SK-N-SH treated with all-trans-retinoic acid at 6 μM for 48 hours (cell line): ENCODE results near the gene AMH.

Source experiments
- ATAC-seq: fragments of 200-7000 bp; cut with Tn5 transposase; 3 replicates; pipeline ENCODE4 v1.9.1; 2020; ENCODE audit warnings: mild to moderate bottlenecking, moderate library complexity
- CREB5 ChIP-seq: fragments of 250-450 bp; sonication (Bioruptor Pico); IDR thresholded peaks from 2 replicates; pipeline ENCODE4 v1.5.1; 2020; ENCODE audit warnings: low read depth, mild to moderate bottlenecking, moderate library complexity
- CSDC2 ChIP-seq: fragments of 250-450 bp; sonication (Bioruptor Pico); IDR thresholded peaks from 2 replicates; pipeline ENCODE4 v1.5.0; 2020; ENCODE audit warnings: mild to moderate bottlenecking, moderate library complexity
- CSRNP3 ChIP-seq: fragments of 250-450 bp; sonication (Bioruptor Pico); IDR thresholded peaks from 2 replicates; pipeline ENCODE4 v1.5.1; 2021; ENCODE audit warnings: mild to moderate bottlenecking, moderate library complexity
- ESRRG ChIP-seq: fragments of 250-450 bp; sonication (Bioruptor Pico); IDR thresholded peaks from 2 replicates; pipeline ENCODE4 v1.6.1; 2021; ENCODE audit warnings: mild to moderate bottlenecking
- GLIS3 ChIP-seq: fragments of 250-450 bp; sonication (Bioruptor Pico); IDR thresholded peaks from 2 replicates; pipeline ENCODE4 v1.5.0; 2020; ENCODE audit warnings: mild to moderate bottlenecking, moderate library complexity
- ISL1 ChIP-seq: fragments of 250-450 bp; sonication (Bioruptor Pico); IDR thresholded peaks from 2 replicates; pipeline ENCODE4 v2.1.2; 2022; ENCODE audit warnings: mild to moderate bottlenecking, moderate library complexity
- PATZ1 ChIP-seq: fragments of 250-450 bp; sonication (Bioruptor Pico); IDR thresholded peaks from 2 replicates; pipeline ENCODE4 v1.8.0; 2020; ENCODE audit warnings: mild to moderate bottlenecking, moderate library complexity, borderline replicate concordance
- POU6F1 ChIP-seq: fragments of 250-450 bp; sonication (Bioruptor Pico); IDR thresholded peaks from 2 replicates; pipeline ENCODE4 v1.8.0; 2021; ENCODE audit warnings: low read depth, mild to moderate bottlenecking, moderate library complexity, borderline replicate concordance
- PPARA ChIP-seq: fragments of 250-450 bp; sonication (Bioruptor Pico); IDR thresholded peaks from 2 replicates; pipeline ENCODE4 v1.5.0; 2020; ENCODE audit warnings: mild to moderate bottlenecking, borderline replicate concordance
- RARB ChIP-seq: fragments of 250-450 bp; sonication (Bioruptor Pico); IDR thresholded peaks from 2 replicates; pipeline ENCODE4 v1.8.0; 2021; ENCODE audit warnings: mild to moderate bottlenecking, moderate library complexity
- TCF4 ChIP-seq: fragments of 250-450 bp; sonication (Bioruptor Pico); IDR thresholded peaks from 2 replicates; pipeline ENCODE4 v1.8.0; 2021; ENCODE audit warnings: mild to moderate bottlenecking, moderate library complexity, borderline replicate concordance
- TOX ChIP-seq: fragments of 250-450 bp; sonication (Bioruptor Pico); IDR thresholded peaks from 2 replicates; pipeline ENCODE4 v1.8.0; 2021; ENCODE audit warnings: mild to moderate bottlenecking, moderate library complexity, borderline replicate concordance
- TSHZ2 ChIP-seq: fragments of 250-450 bp; sonication (Bioruptor Pico); IDR thresholded peaks from 2 replicates; pipeline ENCODE4 v1.5.0; 2020; ENCODE audit warnings: mild to moderate bottlenecking, moderate library complexity
- ZC3H10 ChIP-seq: fragments of 250-450 bp; sonication (Bioruptor Pico); IDR thresholded peaks from 2 replicates; pipeline ENCODE4 v1.5.1; 2021; ENCODE audit warnings: mild to moderate bottlenecking, moderate library complexity
- ZFP3 ChIP-seq: fragments of 250-450 bp; sonication (Bioruptor Pico); IDR thresholded peaks from 2 replicates; pipeline ENCODE4 v1.5.0; 2020; ENCODE audit warnings: mild to moderate bottlenecking, moderate library complexity
- ZFP30 ChIP-seq: fragments of 450-650 bp; formaldehyde crosslinking; IDR thresholded peaks from 2 replicates; pipeline ENCODE4 v1.5.0; 2022; ENCODE audit warnings: mild to moderate bottlenecking, moderate library complexity
- ZNF565 ChIP-seq: fragments of 450-650 bp; formaldehyde crosslinking; conservative IDR thresholded peaks from 2 replicates; pipeline ENCODE4 v1.5.0; 2020; ENCODE audit warnings: low read depth, mild to moderate bottlenecking, moderate library complexity
- ZNF70 ChIP-seq: fragments of 450-650 bp; formaldehyde crosslinking; IDR thresholded peaks from 2 replicates; pipeline ENCODE4 v1.5.0; 2020; ENCODE audit warnings: mild to moderate bottlenecking, moderate library complexity

The AMH gene

GRCh38 chr19:2282862-2283237 is 33.7 kb downstream of the AMH start:
- no peak for TF ChIP-seq ZNF565 (CRISPR knock-in tag)
- TF ChIP-seq TOX (CRISPR knock-in tag) = no peak
- no peak for TF ChIP-seq GLIS3
- no peak for TF ChIP-seq RARB (CRISPR knock-in tag)

GRCh38 chr19:2283835-2284507 is 34.8 kb downstream of the AMH start:
- no peak for ATAC-seq
- TF ChIP-seq GLIS3 (no peak), TSHZ2 (no peak), CSRNP3 (CRISPR knock-in tag) (no peak), ZNF70 (CRISPR knock-in tag) (no peak), ZFP30 (CRISPR knock-in tag) (no peak), ZC3H10 (no peak), TCF4 (CRISPR knock-in tag) (no peak), PATZ1 (no peak), PPARA (CRISPR knock-in tag) (no peak), RARB (CRISPR knock-in tag) (no peak), ESRRG (CRISPR knock-in tag) (no peak), ZFP3 (CRISPR knock-in tag) (no peak), ZNF565 (CRISPR knock-in tag) (no peak), CREB5 (CRISPR knock-in tag) (no peak), POU6F1 (no peak), TOX (CRISPR knock-in tag) (no peak), CSDC2 (CRISPR knock-in tag) (no peak)

More at GRCh38 chr19:2282862-2283237, 33.7 kb downstream of the AMH start:
- no peak for ATAC-seq

GRCh38 chr19:2286402-2287140 is 37.4 kb downstream of the AMH start:
- no peak for TF ChIP-seq PATZ1
- no peak for TF ChIP-seq ISL1 (CRISPR knock-in tag)
- no peak for ATAC-seq
